Uterus (tissue), 4 donors: ENCODE data around the gene ANXA7. TPM values are rescaled to one million over a fixed set of nuclear protein-coding genes. Genes with fewer than 3 reads are reported as not detected.

ENCODE experiments used
- DNase-seq, 2 donors: peaks; one replicate each; pipeline ENCODE4 v3.0.0-alpha.2; 2019 to 2020
- H3K27ac ChIP-seq, 2 donors: fragments of 200-600 bp; sonication (generic); 1 replicate in 1 of 2; 2 replicates in 1 of 2; pipeline ENCODE4 v1.5.1; 2016 to 2018
- H3K27me3 ChIP-seq, 2 donors: fragments of 200-600 bp; sonication (generic); one replicate each; pipeline ENCODE4 v1.5.1; 2018 to 2019; ENCODE audit warnings: control low read depth in 1 of 2
- H3K36me3 ChIP-seq, 2 donors: fragments of 200-600 bp; sonication (generic); one replicate each; pipeline ENCODE4 v1.5.1; 2019; ENCODE audit warnings: control low read depth in 1 of 2
- H3K4me1 ChIP-seq, 2 donors: fragments of 200-600 bp; sonication (generic); one replicate each; pipeline ENCODE4 v1.5.1; 2018 to 2019; ENCODE audit warnings: control low read depth in 1 of 2
- H3K4me3 ChIP-seq, 2 donors: fragments of 200-600 bp; sonication (generic); 1 replicate in 1 of 2; 2 replicates in 1 of 2; pipeline ENCODE4 v1.5.1; 2018 to 2019; ENCODE audit warnings: mild to moderate bottlenecking in 1 of 2
- H3K9me3 ChIP-seq, 2 donors: fragments of 200-600 bp; sonication (generic); one replicate each; pipeline ENCODE4 v1.5.1; 2019; ENCODE audit warnings: control low read depth in 1 of 2
- POLR2A ChIP-seq, 2 donors: fragments of 450-650 bp; IDR thresholded peaks; one replicate each; pipeline ENCODE4 v1.6.1; 2016; ENCODE audit warnings: antibody characterized with exemption in 2 of 2, mild to moderate bottlenecking in 1 of 2, moderate library complexity in 1 of 2
- intact Hi-C: fragments of 100-400 bp; cut with DNase I; formaldehyde crosslinking; loops from one replicate; pipeline ENCODE4 v1.15.1; 2023; ENCODE audit warnings: low total_unique reads
- total RNA-seq, 4 donors: library from RNA; depleted of rRNA in 3 of 4; stranded (reverse); fragments of >200 nt in 3 of 4; gene quantifications; one replicate each; pipeline versions ENCODE4 v1.1.0 to v1.2.4, GENCODE V29; 2014 to 2023
- TF ChIP-seq, protein P1 (sequence below), 4 experiments: fragments of 200-600 bp in 2 of 4; fragments of 450-650 bp in 2 of 4; sonication (generic) in 2 of 4; IDR thresholded peaks; one replicate each; pipeline ENCODE4 v1.5.1; 2016 to 2019; ENCODE audit warnings: antibody characterized with exemption in 4 of 4, mild to moderate bottlenecking in 2 of 4, moderate library complexity in 1 of 4
- donor health status: DM: yes; HTN: yes; CAD: no.

The ANXA7 gene
- total RNA-seq, 4 donors from 2014 or later: 42.3 to 106 (median 65.6) TPM

DNA sequence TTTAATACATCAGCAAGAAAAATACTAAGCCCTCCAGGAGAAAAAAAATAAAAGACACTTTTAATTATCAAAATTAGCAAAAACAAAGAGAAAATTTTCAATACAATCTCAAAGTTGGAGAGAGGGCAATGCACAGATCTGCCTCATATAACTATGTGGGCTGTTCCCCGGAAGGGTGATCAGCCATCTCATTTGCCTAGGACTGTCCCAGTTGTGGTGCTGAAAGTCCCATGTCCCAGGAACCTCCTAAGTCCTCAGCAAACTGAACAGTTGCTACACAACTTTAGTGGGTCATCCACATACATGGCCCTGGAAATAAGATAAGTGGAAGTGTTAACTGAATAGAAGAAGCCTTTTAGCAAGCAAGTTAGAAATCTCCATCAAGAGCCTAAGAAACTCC, 69.6 kb downstream of the ANXA7 start:
- H3K4me1 ChIP-seq: no peaks in the 10 kb centered on the region
- intact Hi-C loops: no loop called here
- H3K36me3 ChIP-seq: no peaks in the 10 kb centered on the region
- no peak for DNase-seq
- TF ChIP-seq, protein P1, sequence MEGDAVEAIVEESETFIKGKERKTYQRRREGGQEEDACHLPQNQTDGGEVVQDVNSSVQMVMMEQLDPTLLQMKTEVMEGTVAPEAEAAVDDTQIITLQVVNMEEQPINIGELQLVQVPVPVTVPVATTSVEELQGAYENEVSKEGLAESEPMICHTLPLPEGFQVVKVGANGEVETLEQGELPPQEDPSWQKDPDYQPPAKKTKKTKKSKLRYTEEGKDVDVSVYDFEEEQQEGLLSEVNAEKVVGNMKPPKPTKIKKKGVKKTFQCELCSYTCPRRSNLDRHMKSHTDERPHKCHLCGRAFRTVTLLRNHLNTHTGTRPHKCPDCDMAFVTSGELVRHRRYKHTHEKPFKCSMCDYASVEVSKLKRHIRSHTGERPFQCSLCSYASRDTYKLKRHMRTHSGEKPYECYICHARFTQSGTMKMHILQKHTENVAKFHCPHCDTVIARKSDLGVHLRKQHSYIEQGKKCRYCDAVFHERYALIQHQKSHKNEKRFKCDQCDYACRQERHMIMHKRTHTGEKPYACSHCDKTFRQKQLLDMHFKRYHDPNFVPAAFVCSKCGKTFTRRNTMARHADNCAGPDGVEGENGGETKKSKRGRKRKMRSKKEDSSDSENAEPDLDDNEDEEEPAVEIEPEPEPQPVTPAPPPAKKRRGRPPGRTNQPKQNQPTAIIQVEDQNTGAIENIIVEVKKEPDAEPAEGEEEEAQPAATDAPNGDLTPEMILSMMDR (IDR thresholded peaks at IDR 0.05): no peak
- no peak for TF ChIP-seq POLR2A (IDR thresholded peaks at IDR 0.05)
- no peaks in the 10 kb centered on the region for H3K9me3 ChIP-seq
- no peaks in the 10 kb centered on the region for H3K27me3 ChIP-seq
- no peak overlapping the region for H3K27ac ChIP-seq
- H3K4me3 ChIP-seq: no peak overlapping the region

GRCh38 chr10:73340121-73340520, 73.7 kb downstream of the ANXA7 start:
- Histone ChIP-seq H3K36me3 (no peaks in the 10 kb centered on the region), H3K27me3 (no peaks in the 10 kb centered on the region), H3K4me1 (no peaks in the 10 kb centered on the region), H3K27ac (no peak overlapping the region), H3K4me3 (no peak overlapping the region), H3K9me3 (no peaks in the 10 kb centered on the region)
- TF ChIP-seq, protein P1 (IDR thresholded peaks at IDR 0.05): no peak
- TF ChIP-seq POLR2A (IDR thresholded peaks at IDR 0.05): no peak
- intact Hi-C loops: no loop called here
- DNase-seq: no peak

GRCh38 chr10:73339436-73339835, 74.4 kb downstream of the ANXA7 start:
- H3K9me3 ChIP-seq: no peaks in the 10 kb centered on the region
- no peak overlapping the region for H3K27ac ChIP-seq
- no peak overlapping the region for H3K4me3 ChIP-seq
- intact Hi-C loops: no loop called here
- H3K27me3 ChIP-seq: no peaks in the 10 kb centered on the region
- TF ChIP-seq, protein P1 (IDR thresholded peaks at IDR 0.05): no peak
- no peak for TF ChIP-seq POLR2A (IDR thresholded peaks at IDR 0.05)
- H3K4me1 ChIP-seq: no peaks in the 10 kb centered on the region
- H3K36me3 ChIP-seq: no peaks in the 10 kb centered on the region
- DNase-seq: no peak

DNA sequence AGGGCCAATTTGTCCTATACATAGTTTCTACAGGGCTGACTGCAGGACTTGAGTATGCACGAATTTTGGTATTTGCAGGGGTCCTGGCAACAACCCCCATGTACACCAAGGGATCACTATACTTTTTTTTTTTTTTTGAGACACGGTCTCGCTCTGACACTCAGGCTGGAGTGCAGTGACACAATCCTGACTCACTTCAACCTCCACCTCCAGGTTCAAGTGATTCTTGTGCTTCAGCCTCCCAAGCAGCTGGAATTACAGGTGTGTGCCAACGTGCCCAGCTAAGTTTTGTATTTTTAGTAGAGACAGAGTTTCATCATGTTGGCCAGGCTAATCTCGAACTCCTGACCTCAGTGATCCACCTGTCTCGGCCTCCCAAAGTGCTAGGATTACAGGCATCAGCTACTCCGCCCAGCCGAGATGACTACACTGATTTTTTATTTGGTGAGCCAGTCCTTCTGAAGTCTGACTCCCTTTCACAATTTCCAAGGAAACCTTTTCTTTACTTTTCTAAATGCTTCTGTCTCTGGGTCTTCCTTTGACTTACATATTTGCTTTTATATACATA, 75.0 kb downstream of the ANXA7 start:
- Histone ChIP-seq H3K27me3 (no peaks in the 10 kb centered on the region), H3K9me3 (no peaks in the 10 kb centered on the region), H3K36me3 (no peaks in the 10 kb centered on the region), H3K27ac (no peak overlapping the region), H3K4me3 (no peak overlapping the region), H3K4me1 (no peaks in the 10 kb centered on the region)
- DNase-seq: no peak
- TF ChIP-seq, protein P1 (IDR thresholded peaks at IDR 0.05): no peak
- no peak for TF ChIP-seq POLR2A (IDR thresholded peaks at IDR 0.05)
- intact Hi-C loops: no loop called here

GRCh38 chr10:73333202-73333601, 80.7 kb downstream of the ANXA7 start:
- TF ChIP-seq, protein P1 (IDR thresholded peaks at IDR 0.05): no peak
- no peak for TF ChIP-seq POLR2A (IDR thresholded peaks at IDR 0.05)
- no peak for DNase-seq
- H3K4me3 ChIP-seq: no peak overlapping the region

More at GRCh38 chr10:73333202-73333601, 80.7 kb downstream of the ANXA7 start:
- intact Hi-C loops: no loop called here
- Histone ChIP-seq H3K36me3 (no peaks in the 10 kb centered on the region), H3K4me1 (no peaks in the 10 kb centered on the region), H3K9me3 (no peaks in the 10 kb centered on the region), H3K27me3 (no peaks in the 10 kb centered on the region), H3K27ac (no peak overlapping the region)
